ENCODE results near the gene NPAS1. TPM values are rescaled to one million over a fixed set of nuclear protein-coding genes. Genes with fewer than 3 reads are reported as not detected.
"Not testable (repeated sequence)": the region's sequence is repeated elsewhere in the genome, so short reads cannot be mapped to it uniquely, and the experiment has no call there.

Gene NPAS1
- total and polyA plus RNA-seq, 2 of the 8 experiments (the other 6 are each of a cell fraction or from before 2014, with no cell fraction given), result 9.9 to 13.9 TPM

GRCh38 chr19:47010549-47010948 lies 9.1 kb upstream of the NPAS1 start:
- FAIRE-seq; H2BK120ac ChIP-seq (replicated peaks; ENCODE audit: low read depth, low read length): not testable (repeated sequence)
- 96% methylated on average over 7 of the region's 8 CpGs; no CpG with 5 or more reads in 1 of the 2 experiments for WGBS, 2 experiments (ENCODE audit: extremely low coverage in 1 of 2, insufficient coverage in 1 of 2, insufficient read length in 1 of 2, insufficient replicate concordance in 2 of 2, low coverage in 1 of 2, low lambda C conversion rate in 2 of 2, missing lambda C conversion rate in 1 of 2)

More at GRCh38 chr19:47010549-47010948, 9.1 kb upstream of the NPAS1 start:
- H2BK5ac ChIP-seq (ENCODE audit: low read depth, low read length); H4K5ac ChIP-seq (ENCODE audit: insufficient read length, low read depth, low read length); H3K79me2 ChIP-seq (ENCODE audit: control insufficient read depth in 1 of 2, insufficient read depth in 2 of 2, low read length in 2 of 2); H2AFZ ChIP-seq (ENCODE audit: low read length); H3K27me3 ChIP-seq (replicated peaks in 1 of 4; ENCODE audit: control insufficient read depth in 3 of 4, extremely low read depth in 1 of 4, insufficient read depth in 3 of 4, low read length in 3 of 4); H3K36me3 ChIP-seq (ENCODE audit: control insufficient read depth in 2 of 4, insufficient read depth in 4 of 4, low read length in 3 of 4); H3K79me1 ChIP-seq (ENCODE audit: low read depth, low read length); H3K23ac ChIP-seq (ENCODE audit: insufficient read length); H2AK5ac ChIP-seq (ENCODE audit: low read depth, low read length); H3K14ac ChIP-seq (ENCODE audit: insufficient read length); H2BK15ac ChIP-seq (ENCODE audit: low read length); H3K9me3 ChIP-seq (ENCODE audit: insufficient read depth in 2 of 2, low read depth in 1 of 2, low read length in 1 of 2); H3K4me1 ChIP-seq (replicated peaks in 1 of 4; ENCODE audit: control insufficient read depth in 3 of 4, insufficient read depth in 4 of 4, low read length in 3 of 4); H3K4ac ChIP-seq (replicated peaks; ENCODE audit: insufficient read length, low read depth, low read length); H3K18ac ChIP-seq (ENCODE audit: extremely low read depth, low read length); H2BK12ac ChIP-seq (ENCODE audit: low read depth, low read length); H3K9ac ChIP-seq (replicated peaks in 1 of 4; ENCODE audit: extremely low read depth in 1 of 4, low read depth in 3 of 4, low read length in 3 of 4); H2BK20ac ChIP-seq (ENCODE audit: low read length); H4K20me1 ChIP-seq (replicated peaks in 1 of 2; ENCODE audit: control insufficient read depth in 1 of 2, insufficient read depth in 2 of 2, low read length in 2 of 2); H4K91ac ChIP-seq (replicated peaks; ENCODE audit: insufficient read length, low read length); DNase-seq (ENCODE audit: low read depth in 1 of 2, low spot score in 2 of 2); POLR2A ChIA-PET (ENCODE audit: partially characterized antibody); H3K4me3 ChIP-seq (ENCODE audit: extremely low read depth in 1 of 4, insufficient read depth in 2 of 4, low read depth in 3 of 4, low read length in 4 of 4); H3K27ac ChIP-seq (ENCODE audit: low read depth, low read length); H4K8ac ChIP-seq (ENCODE audit: extremely low read depth, insufficient read depth, low read length); H3K4me2 ChIP-seq (ENCODE audit: insufficient read depth in 1 of 2, low read depth in 2 of 2, low read length in 2 of 2); H3K56ac ChIP-seq (replicated peaks; ENCODE audit: insufficient read length, low read depth, low read length); H3K23me2 ChIP-seq (ENCODE audit: low read depth, low read length): not testable (repeated sequence)
- CTCF ChIA-PET (ENCODE audit: partially characterized antibody), result interaction anchor here (5.9 kb wide), 1 partner anchor 25 kb away, joined by 48 read pairs; no protein-coding TSS in a partner anchor
